Chondrocyte (in vitro differentiated cells): ENCODE measurements around the gene ITPK1. TPM values are rescaled to one million over a fixed set of nuclear protein-coding genes. Genes with fewer than 3 reads are reported as not detected.
"Not testable (repeated sequence)": the region's sequence is repeated elsewhere in the genome, so short reads cannot be mapped to it uniquely, and the experiment has no call there.

Experiments
- DNase-seq: peaks from one replicate; pipeline ENCODE4 v3.0.0; 2021; ENCODE audit warnings: mixed read lengths, low spot score
- H3K27ac Mint-ChIP-seq: one replicate; pipeline ENCODE4 v1.8.0; 2021; ENCODE audit warnings: mild to moderate bottlenecking, moderate library complexity, mixed read lengths; ENCODE audit not compliant: unreplicated experiment
- H3K27me3 Mint-ChIP-seq: 2 replicates; pipeline ENCODE4 v1.8.0; 2021; ENCODE audit warnings: low read depth, mixed read lengths
- H3K36me3 Mint-ChIP-seq: 2 replicates; pipeline ENCODE4 v1.8.0; 2021; ENCODE audit warnings: low read depth, mixed read lengths
- H3K4me1 Mint-ChIP-seq: 2 replicates; pipeline ENCODE4 v1.8.0; 2021; ENCODE audit warnings: low read depth, mild to moderate bottlenecking, mixed read lengths
- H3K4me3 Mint-ChIP-seq: one replicate; pipeline ENCODE4 v1.8.0; 2021; ENCODE audit warnings: mild to moderate bottlenecking, moderate library complexity, mixed read lengths; ENCODE audit not compliant: unreplicated experiment
- H3K9me3 Mint-ChIP-seq: 2 replicates; pipeline ENCODE4 v1.8.0; 2021; ENCODE audit warnings: low read depth, mixed read lengths
- CTCF ChIP-seq: fragments of 200-600 bp; sonication (generic); IDR thresholded peaks from 2 replicates; pipeline ENCODE4 v1.5.0; 2021; ENCODE audit warnings: antibody characterized with exemption, mild to moderate bottlenecking, moderate library complexity
- total RNA-seq: library from RNA; stranded (reverse); gene quantifications from 3 replicates; pipeline ENCODE4 v1.2.1, GENCODE V29; 2021

Gene ITPK1
- total RNA-seq, 1 donor from 2014 or later = 27.7 TPM

GRCh38 chr14:93110856-93111419, 4.8 kb downstream of the ITPK1 start:
- TF ChIP-seq CTCF = no peak
- Mint-ChIP-seq H3K27ac (no peak overlapping the region), H3K36me3 (no peaks in the 10 kb centered on the region), H3K27me3 (no peaks in the 10 kb centered on the region), H3K9me3 (no peaks in the 10 kb centered on the region), H3K4me1 (peaks cover 20% of the 10 kb centered on the region), H3K4me3 (no peak overlapping the region)
- no peak for DNase-seq

GRCh38 chr14:93109572-93110481, 5.9 kb downstream of the ITPK1 start:
- H3K4me3 Mint-ChIP-seq = no peak overlapping the region
- no peak for DNase-seq
- no peak for TF ChIP-seq CTCF
- H3K27me3 Mint-ChIP-seq = no peaks in the 10 kb centered on the region
- H3K9me3 Mint-ChIP-seq = no peaks in the 10 kb centered on the region
- no peaks in the 10 kb centered on the region for H3K36me3 Mint-ChIP-seq
- no peak overlapping the region for H3K27ac Mint-ChIP-seq
- H3K4me1 Mint-ChIP-seq = peaks cover 20% of the 10 kb centered on the region

GRCh38 chr14:93108105-93108504, 7.6 kb downstream of the ITPK1 start:
- no peaks in the 10 kb centered on the region for H3K27me3 Mint-ChIP-seq

GRCh38 chr14:93107453-93107852, 8.3 kb downstream of the ITPK1 start:
- no peak for DNase-seq
- Mint-ChIP-seq H3K27ac (no peak overlapping the region), H3K4me3 (no peak overlapping the region), H3K36me3 (no peaks in the 10 kb centered on the region), H3K27me3 (no peaks in the 10 kb centered on the region), H3K4me1 (no peaks in the 10 kb centered on the region), H3K9me3 (no peaks in the 10 kb centered on the region)
- TF ChIP-seq CTCF = no peak

More at GRCh38 chr14:93108105-93108504, 7.6 kb downstream of the ITPK1 start:
- TF ChIP-seq CTCF = no peak
- Mint-ChIP-seq H3K4me3 (no peak overlapping the region), H3K9me3 (no peaks in the 10 kb centered on the region), H3K36me3 (no peaks in the 10 kb centered on the region), H3K27ac (no peak overlapping the region), H3K4me1 (peaks cover 5% of the 10 kb centered on the region)
- DNase-seq = no peak

GRCh38 chr14:93106541-93107156, 9.1 kb downstream of the ITPK1 start:
- no peak overlapping the region for H3K4me3 Mint-ChIP-seq
- H3K27ac Mint-ChIP-seq = no peak overlapping the region
- no peaks in the 10 kb centered on the region for H3K36me3 Mint-ChIP-seq
- no peak for TF ChIP-seq CTCF
- H3K9me3 Mint-ChIP-seq = no peaks in the 10 kb centered on the region
- H3K4me1 Mint-ChIP-seq = no peaks in the 10 kb centered on the region
- H3K27me3 Mint-ChIP-seq = no peaks in the 10 kb centered on the region
- no peak for DNase-seq

- H3K27ac Mint-ChIP-seq, H3K36me3 Mint-ChIP-seq, H3K4me1 Mint-ChIP-seq, DNase-seq, H3K27me3 Mint-ChIP-seq, H3K9me3 Mint-ChIP-seq, H3K4me3 Mint-ChIP-seq: not testable (repeated sequence)
These were observed 9.9 kb downstream of the ITPK1 start for GRCh38 chr14:93105856-93106255.
